Measurements from ENCODE around the gene BNC2.
"Not testable (repeated sequence)": the region's sequence is repeated elsewhere in the genome, so short reads cannot be mapped to it uniquely, and the experiment has no call there.

The BNC2 gene

GRCh38 chr9:16484744-16485143 is 385.7 kb downstream of the BNC2 start:
- no peaks in the 10 kb centered on the region for H3K27me3 ChIP-seq (ENCODE audit: control insufficient read depth in 2 of 2, insufficient read depth in 2 of 2, low read length in 2 of 2)
- H3K9me3 ChIP-seq (ENCODE audit: control insufficient read depth in 2 of 2, low read length in 2 of 2): no peaks in the 10 kb centered on the region
- no peak overlapping the region for H3K9ac ChIP-seq (ENCODE audit: low read depth in 1 of 2, low read length in 2 of 2)
- H3K4me3 ChIP-seq (ENCODE audit: low read length in 2 of 2): no peak overlapping the region
- no peaks in the 10 kb centered on the region for H3K36me3 ChIP-seq (ENCODE audit: control insufficient read depth in 2 of 2, insufficient read depth in 2 of 2, low read length in 2 of 2)
- no peaks in the 10 kb centered on the region for H3K4me1 ChIP-seq (ENCODE audit: control insufficient read depth in 2 of 2, insufficient read depth in 2 of 2, low read length in 2 of 2)
- H3K27ac ChIP-seq (ENCODE audit: low read depth in 2 of 2, low read length in 2 of 2): no peak overlapping the region

- Histone ChIP-seq H3K27me3 (ENCODE audit: control insufficient read depth in 2 of 2, insufficient read depth in 2 of 2, low read length in 2 of 2) (no peaks in the 10 kb centered on the region), H3K9ac (ENCODE audit: low read depth in 1 of 2, low read length in 2 of 2) (no peak overlapping the region), H3K36me3 (ENCODE audit: control insufficient read depth in 2 of 2, insufficient read depth in 2 of 2, low read length in 2 of 2) (no peaks in the 10 kb centered on the region), H3K9me3 (ENCODE audit: control insufficient read depth in 2 of 2, low read length in 2 of 2) (no peaks in the 10 kb centered on the region), H3K4me1 (ENCODE audit: control insufficient read depth in 2 of 2, insufficient read depth in 2 of 2, low read length in 2 of 2) (no peaks in the 10 kb centered on the region), H3K27ac (ENCODE audit: low read depth in 2 of 2, low read length in 2 of 2) (no peak overlapping the region), H3K4me3 (ENCODE audit: low read length in 2 of 2) (no peak overlapping the region)
These were observed 386.3 kb downstream of the BNC2 start for GRCh38 chr9:16484180-16484579.

GRCh38 chr9:16482764-16483163 is 387.7 kb downstream of the BNC2 start:
- Histone ChIP-seq H3K4me3 (ENCODE audit: low read length in 2 of 2) (no peak overlapping the region), H3K36me3 (ENCODE audit: control insufficient read depth in 2 of 2, insufficient read depth in 2 of 2, low read length in 2 of 2) (no peaks in the 10 kb centered on the region), H3K4me1 (ENCODE audit: control insufficient read depth in 2 of 2, insufficient read depth in 2 of 2, low read length in 2 of 2) (no peaks in the 10 kb centered on the region), H3K27me3 (ENCODE audit: control insufficient read depth in 2 of 2, insufficient read depth in 2 of 2, low read length in 2 of 2) (no peaks in the 10 kb centered on the region), H3K9ac (ENCODE audit: low read depth in 1 of 2, low read length in 2 of 2) (no peak overlapping the region), H3K9me3 (ENCODE audit: control insufficient read depth in 2 of 2, low read length in 2 of 2) (no peaks in the 10 kb centered on the region), H3K27ac (ENCODE audit: low read depth in 2 of 2, low read length in 2 of 2) (no peak overlapping the region)

- not testable (repeated sequence) for H3K36me3 ChIP-seq (ENCODE audit: control insufficient read depth in 2 of 2, insufficient read depth in 2 of 2, low read length in 2 of 2); H3K27me3 ChIP-seq (ENCODE audit: control insufficient read depth in 2 of 2, insufficient read depth in 2 of 2, low read length in 2 of 2); H3K4me3 ChIP-seq (ENCODE audit: low read length in 2 of 2); H3K4me1 ChIP-seq (ENCODE audit: control insufficient read depth in 2 of 2, insufficient read depth in 2 of 2, low read length in 2 of 2); H3K9me3 ChIP-seq (ENCODE audit: control insufficient read depth in 2 of 2, low read length in 2 of 2); H3K27ac ChIP-seq (ENCODE audit: low read depth in 2 of 2, low read length in 2 of 2); H3K9ac ChIP-seq (ENCODE audit: low read depth in 1 of 2, low read length in 2 of 2)
These were observed 389.9 kb downstream of the BNC2 start for GRCh38 chr9:16480584-16480983.

- Histone ChIP-seq H3K4me3 (ENCODE audit: low read length in 2 of 2) (no peak overlapping the region), H3K36me3 (ENCODE audit: control insufficient read depth in 2 of 2, insufficient read depth in 2 of 2, low read length in 2 of 2) (no peaks in the 10 kb centered on the region), H3K27me3 (ENCODE audit: control insufficient read depth in 2 of 2, insufficient read depth in 2 of 2, low read length in 2 of 2) (no peaks in the 10 kb centered on the region), H3K27ac (ENCODE audit: low read depth in 2 of 2, low read length in 2 of 2) (no peak overlapping the region), H3K4me1 (ENCODE audit: control insufficient read depth in 2 of 2, insufficient read depth in 2 of 2, low read length in 2 of 2) (no peaks in the 10 kb centered on the region), H3K9ac (ENCODE audit: low read depth in 1 of 2, low read length in 2 of 2) (no peak overlapping the region), H3K9me3 (ENCODE audit: control insufficient read depth in 2 of 2, low read length in 2 of 2) (no peaks in the 10 kb centered on the region)
These were observed 394.5 kb downstream of the BNC2 start for GRCh38 chr9:16475996-16476395.

GRCh38 chr9:16475257-16475656 is 395.2 kb downstream of the BNC2 start:
- Histone ChIP-seq H3K9me3 (ENCODE audit: control insufficient read depth in 2 of 2, low read length in 2 of 2) (no peaks in the 10 kb centered on the region), H3K36me3 (ENCODE audit: control insufficient read depth in 2 of 2, insufficient read depth in 2 of 2, low read length in 2 of 2) (no peaks in the 10 kb centered on the region), H3K4me3 (ENCODE audit: low read length in 2 of 2) (no peak overlapping the region), H3K4me1 (ENCODE audit: control insufficient read depth in 2 of 2, insufficient read depth in 2 of 2, low read length in 2 of 2) (no peaks in the 10 kb centered on the region), H3K9ac (ENCODE audit: low read depth in 1 of 2, low read length in 2 of 2) (no peak overlapping the region), H3K27ac (ENCODE audit: low read depth in 2 of 2, low read length in 2 of 2) (no peak overlapping the region), H3K27me3 (ENCODE audit: control insufficient read depth in 2 of 2, insufficient read depth in 2 of 2, low read length in 2 of 2) (no peaks in the 10 kb centered on the region)

GRCh38 chr9:16469184-16469583 is 401.3 kb downstream of the BNC2 start:
- no peak overlapping the region for H3K9ac ChIP-seq (ENCODE audit: low read depth in 1 of 2, low read length in 2 of 2)
- H3K27ac ChIP-seq (ENCODE audit: low read depth in 2 of 2, low read length in 2 of 2): no peak overlapping the region
- no peak overlapping the region for H3K4me3 ChIP-seq (ENCODE audit: low read length in 2 of 2)
- H3K36me3 ChIP-seq (ENCODE audit: control insufficient read depth in 2 of 2, insufficient read depth in 2 of 2, low read length in 2 of 2): no peaks in the 10 kb centered on the region
- H3K4me1 ChIP-seq (ENCODE audit: control insufficient read depth in 2 of 2, insufficient read depth in 2 of 2, low read length in 2 of 2): no peaks in the 10 kb centered on the region
- H3K27me3 ChIP-seq (ENCODE audit: control insufficient read depth in 2 of 2, insufficient read depth in 2 of 2, low read length in 2 of 2): no peaks in the 10 kb centered on the region
- H3K9me3 ChIP-seq (ENCODE audit: control insufficient read depth in 2 of 2, low read length in 2 of 2): no peaks in the 10 kb centered on the region

GRCh38 chr9:16461851-16462250 is 408.6 kb downstream of the BNC2 start:
- H3K27ac ChIP-seq (ENCODE audit: low read depth in 2 of 2, low read length in 2 of 2): no peak overlapping the region
- H3K9ac ChIP-seq (ENCODE audit: low read depth in 1 of 2, low read length in 2 of 2): no peak overlapping the region

GRCh38 chr9:16461137-16461840 is 409.2 kb downstream of the BNC2 start:
- no peaks in the 10 kb centered on the region for H3K4me1 ChIP-seq (ENCODE audit: control insufficient read depth in 2 of 2, insufficient read depth in 2 of 2, low read length in 2 of 2)
- no peak overlapping the region for H3K9ac ChIP-seq (ENCODE audit: low read depth in 1 of 2, low read length in 2 of 2)
- H3K4me3 ChIP-seq (ENCODE audit: low read length in 2 of 2): no peak overlapping the region
- no peaks in the 10 kb centered on the region for H3K27me3 ChIP-seq (ENCODE audit: control insufficient read depth in 2 of 2, insufficient read depth in 2 of 2, low read length in 2 of 2)
- no peaks in the 10 kb centered on the region for H3K9me3 ChIP-seq (ENCODE audit: control insufficient read depth in 2 of 2, low read length in 2 of 2)
- H3K36me3 ChIP-seq (ENCODE audit: control insufficient read depth in 2 of 2, insufficient read depth in 2 of 2, low read length in 2 of 2): no peaks in the 10 kb centered on the region
- H3K27ac ChIP-seq (ENCODE audit: low read depth in 2 of 2, low read length in 2 of 2): no peak overlapping the region

More at GRCh38 chr9:16461851-16462250, 408.6 kb downstream of the BNC2 start:
- Histone ChIP-seq H3K36me3 (ENCODE audit: control insufficient read depth in 2 of 2, insufficient read depth in 2 of 2, low read length in 2 of 2) (no peaks in the 10 kb centered on the region), H3K4me3 (ENCODE audit: low read length in 2 of 2) (no peak overlapping the region), H3K27me3 (ENCODE audit: control insufficient read depth in 2 of 2, insufficient read depth in 2 of 2, low read length in 2 of 2) (no peaks in the 10 kb centered on the region), H3K9me3 (ENCODE audit: control insufficient read depth in 2 of 2, low read length in 2 of 2) (no peaks in the 10 kb centered on the region), H3K4me1 (ENCODE audit: control insufficient read depth in 2 of 2, insufficient read depth in 2 of 2, low read length in 2 of 2) (no peaks in the 10 kb centered on the region)

- Histone ChIP-seq H3K4me3 (ENCODE audit: low read length in 2 of 2) (no peak overlapping the region), H3K27me3 (ENCODE audit: control insufficient read depth in 2 of 2, insufficient read depth in 2 of 2, low read length in 2 of 2) (no peaks in the 10 kb centered on the region), H3K9ac (ENCODE audit: low read depth in 1 of 2, low read length in 2 of 2) (no peak overlapping the region), H3K36me3 (ENCODE audit: control insufficient read depth in 2 of 2, insufficient read depth in 2 of 2, low read length in 2 of 2) (no peaks in the 10 kb centered on the region), H3K27ac (ENCODE audit: low read depth in 2 of 2, low read length in 2 of 2) (no peak overlapping the region), H3K9me3 (ENCODE audit: control insufficient read depth in 2 of 2, low read length in 2 of 2) (no peaks in the 10 kb centered on the region), H3K4me1 (ENCODE audit: control insufficient read depth in 2 of 2, insufficient read depth in 2 of 2, low read length in 2 of 2) (no peaks in the 10 kb centered on the region)
These were observed 409.8 kb downstream of the BNC2 start for GRCh38 chr9:16460696-16461095.

Data from mucosa of rectum (tissue), 2 donors.